GM19452 (cell line): ENCODE measurements around the gene ELL.

Experiments used
- ATAC-seq: cut with Tn5 transposase; IDR thresholded peaks from one replicate; pipeline ENCODE4 v1.9.1; 2021; ENCODE audit not compliant: unreplicated experiment

ELL gene

GRCh38 chr19:18491995-18492953 lies 29.6 kb downstream of the ELL start:
- no peak for ATAC-seq

GRCh38 chr19:18490728-18491127 lies 31.1 kb downstream of the ELL start:
- no peak for ATAC-seq

GRCh38 chr19:18489627-18490184 lies 32.2 kb downstream of the ELL start:
- no peak for ATAC-seq

GRCh38 chr19:18488838-18489626 lies 32.8 kb downstream of the ELL start:
- no peak for ATAC-seq

- no peak for ATAC-seq
These were observed 33.5 kb downstream of the ELL start for GRCh38 chr19:18488403-18488723.

- no peak for ATAC-seq
These were observed 34.1 kb downstream of the ELL start for GRCh38 chr19:18487576-18488402.

- ATAC-seq = no peak
These were observed 35.1 kb downstream of the ELL start for GRCh38 chr19:18486746-18487145.

- ATAC-seq = no peak
These were observed 36.9 kb downstream of the ELL start for GRCh38 chr19:18484992-18485391.

GRCh38 chr19:18483119-18483890 lies 38.6 kb downstream of the ELL start:
- ATAC-seq = no peak

- no peak for ATAC-seq
These were observed 40.2 kb downstream of the ELL start for GRCh38 chr19:18481505-18482222.

GRCh38 chr19:18480006-18480691 lies 41.7 kb downstream of the ELL start:
- no peak for ATAC-seq

- ATAC-seq = peak; percentile 72
These were observed 43.1 kb downstream of the ELL start for GRCh38 chr19:18478545-18479311.

- no peak for ATAC-seq
These were observed 43.9 kb downstream of the ELL start for GRCh38 chr19:18477974-18478373.

GRCh38 chr19:18477042-18477779 lies 44.7 kb downstream of the ELL start:
- ATAC-seq = no peak

GRCh38 chr19:18476507-18477041 lies 45.3 kb downstream of the ELL start:
- ATAC-seq = no peak

- ATAC-seq = no peak
These were observed 46.0 kb downstream of the ELL start for GRCh38 chr19:18475762-18476331.

GRCh38 chr19:18475004-18475453 lies 46.8 kb downstream of the ELL start:
- no peak for ATAC-seq
